GM21515 (cell line): ENCODE data around the gene ABLIM1.

Experiments
- ATAC-seq: cut with Tn5 transposase; IDR thresholded peaks from one replicate; pipeline ENCODE4 v1.9.1; 2021; ENCODE audit not compliant: unreplicated experiment

The ABLIM1 gene

DNA sequence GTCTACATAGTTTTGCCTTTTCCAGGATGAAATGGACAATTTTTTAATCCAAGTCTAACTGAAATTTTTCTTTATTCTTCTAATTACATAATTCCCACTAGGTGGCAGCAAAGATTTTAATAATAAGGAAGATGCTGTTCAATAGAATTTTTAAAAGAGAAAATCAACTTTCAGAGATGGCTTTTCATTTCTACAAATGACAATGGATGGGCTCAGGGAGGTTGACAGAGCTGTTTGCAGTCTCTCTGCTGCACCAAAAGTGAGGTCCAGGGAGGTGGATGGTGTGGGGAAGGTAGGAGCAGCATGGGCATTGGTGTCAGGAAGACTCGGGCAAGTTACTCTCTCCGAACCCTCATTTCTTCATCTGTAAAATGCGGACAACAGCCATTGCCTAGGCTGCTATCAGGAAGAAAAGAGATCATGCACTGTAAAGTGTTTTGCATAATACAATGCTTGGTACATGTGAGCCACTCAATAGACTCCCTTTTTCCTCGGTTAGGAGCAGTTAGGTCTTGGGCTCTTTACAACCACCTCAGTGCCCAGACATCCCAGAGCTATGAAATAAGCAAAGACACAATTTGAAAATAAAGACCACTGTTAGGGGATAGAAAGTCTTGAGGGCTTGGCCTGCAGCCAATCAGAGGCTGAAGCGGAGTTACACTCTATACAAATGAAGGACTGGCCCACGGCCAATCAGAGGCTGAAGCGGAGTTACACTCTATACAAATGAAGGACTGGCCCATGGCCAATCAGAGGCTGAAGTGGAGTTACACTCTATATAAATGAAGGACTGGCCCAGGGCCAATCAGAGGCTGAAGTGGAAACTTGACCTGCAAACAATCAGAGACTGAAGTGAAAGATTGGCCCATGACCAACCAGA is 107.1 kb downstream of the ABLIM1 start:
- no peak for ATAC-seq

DNA sequence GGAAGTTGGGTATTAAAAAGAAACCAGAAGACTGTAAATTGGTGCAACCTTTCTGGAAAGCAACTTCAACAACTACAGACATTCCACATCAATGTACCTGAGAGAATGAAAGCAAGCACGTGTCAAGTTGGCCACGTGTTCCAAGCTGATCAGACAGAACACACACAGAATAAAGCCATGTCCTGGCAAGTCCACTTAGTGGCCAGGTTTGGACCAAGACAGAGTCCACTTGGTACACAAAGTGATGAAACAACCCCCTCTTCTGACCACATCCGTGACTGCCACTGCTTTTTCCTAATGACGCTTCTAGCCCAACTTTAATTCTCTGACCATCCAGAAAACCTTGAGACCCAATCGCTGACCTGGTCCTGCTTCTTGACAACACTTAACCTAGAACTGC is 109.4 kb downstream of the ABLIM1 start:
- no peak for ATAC-seq

DNA sequence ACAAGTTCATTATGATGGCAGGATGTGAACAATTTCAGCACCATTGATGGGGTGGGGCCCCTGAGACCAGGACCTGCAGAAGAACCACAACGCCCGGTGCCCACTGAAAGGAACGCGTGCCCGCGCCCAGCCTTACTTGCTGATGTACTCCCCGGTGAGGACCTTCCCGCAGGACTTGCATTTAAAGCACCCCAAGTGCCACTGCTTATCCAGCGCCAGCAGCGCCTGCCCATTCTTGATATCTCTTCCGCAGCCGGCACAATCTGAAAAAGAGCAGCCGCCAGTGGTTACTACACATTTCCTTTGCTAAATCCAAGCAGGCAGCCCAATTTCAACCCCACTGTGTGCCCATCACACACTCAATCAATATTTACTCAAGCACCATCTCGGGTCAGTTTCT is 110.6 kb downstream of the ABLIM1 start:
- no peak for ATAC-seq

DNA sequence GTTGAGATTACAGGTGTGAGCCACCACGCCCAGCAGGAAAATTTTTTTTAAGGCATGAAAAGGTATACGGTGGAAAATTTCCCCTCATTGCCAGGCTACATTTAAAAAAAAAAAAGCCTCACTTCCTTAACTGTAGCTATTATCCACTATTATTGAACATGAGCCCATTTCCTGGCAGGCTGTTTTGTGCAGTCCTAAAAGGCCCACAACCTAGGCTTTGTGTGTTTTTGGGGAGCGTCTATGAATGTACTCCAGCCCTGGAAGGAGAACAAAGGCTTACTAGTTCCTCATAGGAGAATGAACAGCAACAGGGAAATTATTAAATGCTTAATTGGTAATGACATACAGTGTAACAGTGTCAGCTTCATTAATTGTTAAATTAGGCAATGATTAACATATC is 111.0 kb downstream of the ABLIM1 start:
- no peak for ATAC-seq

DNA sequence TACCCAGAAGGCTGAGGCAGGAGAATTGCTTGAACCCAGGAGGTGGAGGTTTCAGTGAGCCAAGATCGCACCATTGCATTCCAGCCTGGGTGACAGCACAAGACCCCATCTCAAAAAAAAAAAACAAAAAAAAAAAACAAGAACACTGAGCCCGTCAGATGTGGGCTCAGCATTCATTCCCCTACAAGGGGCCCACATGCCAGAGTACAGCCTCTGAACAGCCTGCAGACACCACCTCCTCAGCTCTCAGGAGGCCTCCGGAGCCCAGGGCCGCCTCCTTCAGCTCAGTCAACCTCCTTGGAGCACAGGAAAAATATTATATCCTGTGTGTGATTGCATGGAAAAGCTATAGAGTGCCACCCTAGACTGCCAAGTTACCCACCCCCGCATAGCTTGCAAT is 112.3 kb downstream of the ABLIM1 start:
- ATAC-seq: no peak

DNA sequence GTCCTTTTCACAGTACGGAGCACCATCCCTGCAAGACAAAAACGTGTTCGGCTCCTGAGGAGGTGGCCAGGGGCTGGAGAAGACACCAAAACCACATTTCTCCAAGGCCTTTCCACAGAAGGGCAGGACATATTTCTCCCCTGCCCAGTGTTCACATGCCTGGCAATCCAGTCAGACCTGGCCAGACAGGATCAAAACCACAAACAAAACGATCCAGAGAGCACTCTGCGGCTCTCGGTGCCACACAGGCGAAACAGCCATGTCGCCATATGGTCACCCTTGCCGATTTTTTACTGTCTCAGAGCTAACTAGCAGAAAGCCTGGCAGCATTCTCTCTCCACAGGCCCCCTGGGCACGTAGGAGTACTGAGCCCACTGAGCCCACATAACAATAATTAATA is 113.0 kb downstream of the ABLIM1 start:
- ATAC-seq: no peak

DNA sequence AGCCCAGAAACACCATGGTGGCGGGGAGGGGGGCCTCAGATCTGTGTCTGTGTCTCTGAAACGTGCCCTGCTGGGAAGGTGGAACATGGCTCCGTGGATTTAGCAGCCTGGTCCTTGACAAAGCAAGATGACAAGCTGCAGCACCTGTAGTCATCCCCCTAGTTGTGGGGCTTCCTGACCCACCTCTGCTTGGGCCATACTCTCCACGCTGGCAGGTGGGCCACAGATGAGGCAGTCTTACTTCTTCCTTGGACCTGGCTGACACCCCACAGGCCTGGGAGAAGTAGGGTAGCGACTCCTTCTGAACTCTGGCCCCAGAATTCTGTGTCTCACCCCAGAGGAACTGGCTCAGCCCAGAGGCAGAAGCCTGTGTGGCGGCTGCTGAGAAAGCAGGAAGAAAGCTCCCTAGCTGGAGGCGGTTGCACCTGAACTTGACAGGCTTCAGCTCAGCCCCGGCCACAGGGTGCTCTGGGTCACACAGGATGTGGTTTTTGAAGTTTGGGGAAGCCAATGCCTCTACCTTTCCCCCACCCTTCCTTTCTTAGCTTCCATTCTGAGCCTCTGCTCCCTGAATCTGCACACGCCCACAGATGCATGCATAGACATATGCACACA is 113.9 kb downstream of the ABLIM1 start:
- peak; percentile 99 for ATAC-seq

DNA sequence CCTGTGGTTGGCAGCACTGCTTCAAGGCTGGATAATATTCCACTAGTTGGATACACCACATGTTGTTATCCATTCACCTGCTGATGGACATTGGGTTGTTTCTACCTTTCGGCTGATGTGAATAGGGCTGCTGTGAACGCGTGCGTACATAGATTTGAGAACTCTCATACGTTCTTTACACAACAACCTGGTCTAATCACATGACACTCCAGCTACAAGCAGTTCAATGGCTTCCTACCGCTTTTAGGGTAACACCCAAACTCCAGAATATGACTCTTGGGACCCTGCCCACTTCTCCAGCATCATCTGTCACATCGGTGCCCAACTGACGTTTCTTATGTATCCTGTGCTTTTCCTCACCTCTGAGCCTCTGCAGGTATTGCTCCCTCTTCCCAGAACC is 114.6 kb downstream of the ABLIM1 start:
- ATAC-seq: no peak

DNA sequence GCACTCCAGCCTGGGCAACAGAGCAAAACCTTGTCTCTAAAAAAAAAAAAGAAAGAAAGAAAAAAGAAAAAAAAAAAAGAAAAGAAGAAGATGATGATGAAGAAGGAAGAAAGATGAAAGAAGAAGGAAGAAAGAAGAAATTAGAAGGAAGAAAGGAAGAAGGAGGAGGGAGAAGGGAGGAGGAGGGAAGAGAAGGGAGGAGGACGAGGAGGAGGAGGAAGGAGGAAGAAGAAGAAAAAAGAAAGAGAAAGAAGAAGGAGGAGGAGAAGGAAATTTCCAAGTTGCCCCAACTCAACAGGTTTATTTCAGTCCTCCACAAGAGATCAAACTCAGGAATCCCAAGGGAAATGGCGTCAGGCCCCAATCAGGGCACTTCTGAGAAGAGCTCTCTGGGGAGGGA is 115.7 kb downstream of the ABLIM1 start:
- no peak for ATAC-seq

DNA sequence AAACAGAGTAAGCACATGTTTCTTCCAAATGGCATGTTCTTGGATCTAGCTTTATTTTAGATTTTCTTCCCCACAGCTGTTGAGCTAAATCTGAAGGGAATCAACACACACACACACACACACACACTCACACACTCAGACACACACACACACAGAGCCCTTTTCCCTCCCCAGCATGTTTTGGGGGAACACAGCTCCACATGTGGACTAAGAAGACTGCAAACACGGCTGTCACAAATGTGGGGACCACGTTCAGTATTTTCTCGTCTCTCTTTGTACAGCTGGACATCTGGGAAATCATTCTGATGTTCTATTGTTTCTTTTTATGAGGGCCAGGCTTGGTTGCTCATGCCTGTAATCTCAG is 116.3 kb downstream of the ABLIM1 start:
- no peak for ATAC-seq

DNA sequence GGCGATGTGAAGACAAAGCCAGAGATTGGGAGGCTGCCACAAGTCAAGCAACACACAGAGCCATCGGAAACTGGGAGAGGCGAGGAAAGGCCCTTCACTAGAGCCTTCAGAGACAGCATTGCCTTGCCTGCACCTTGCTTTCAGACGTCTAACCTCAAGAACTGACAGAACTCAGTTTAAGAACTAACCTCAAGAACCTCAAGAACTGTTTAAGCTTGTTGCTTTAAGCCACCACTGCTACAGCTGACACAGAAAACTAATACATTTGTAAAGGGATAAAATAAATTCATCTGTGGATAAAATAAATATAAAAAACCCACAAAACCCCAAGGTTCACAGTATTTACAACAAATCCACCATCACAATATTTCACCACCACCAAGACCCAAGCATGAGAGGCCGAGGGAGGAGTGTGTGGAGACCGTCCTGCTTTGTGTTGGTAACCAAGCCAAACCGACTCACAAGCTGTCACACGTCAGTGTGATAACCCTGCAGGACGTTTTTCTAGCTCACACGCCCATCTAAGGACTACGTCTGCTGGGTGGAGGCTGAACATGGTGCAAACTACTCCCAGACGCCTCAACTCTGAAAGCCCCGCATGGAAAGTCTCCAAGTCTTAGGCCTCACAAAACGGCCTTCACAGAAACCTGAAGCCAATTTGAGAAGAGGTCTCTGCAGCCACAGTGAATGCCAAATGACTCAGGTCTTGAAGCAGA is 116.8 kb downstream of the ABLIM1 start:
- peak; percentile 24 for ATAC-seq

DNA sequence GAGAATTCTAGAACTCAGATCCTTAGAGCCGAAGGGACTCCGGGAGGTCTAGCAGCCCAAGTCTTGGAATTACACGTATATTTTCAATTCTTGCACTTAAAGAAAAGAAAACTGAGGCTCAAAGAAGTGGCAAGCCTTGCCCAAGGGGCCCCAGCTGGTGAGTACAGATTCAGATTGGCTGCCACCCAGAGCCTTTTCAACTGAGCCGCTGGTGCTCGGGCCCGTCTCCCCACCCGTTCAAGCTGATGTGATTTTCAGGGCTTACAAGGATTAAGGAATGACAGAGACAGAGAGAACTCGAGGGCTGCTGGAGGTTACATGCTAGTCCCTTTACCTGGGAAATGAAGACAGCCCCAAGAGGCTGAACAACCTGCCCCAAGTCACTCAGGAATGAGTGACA is 117.8 kb downstream of the ABLIM1 start:
- no peak for ATAC-seq

DNA sequence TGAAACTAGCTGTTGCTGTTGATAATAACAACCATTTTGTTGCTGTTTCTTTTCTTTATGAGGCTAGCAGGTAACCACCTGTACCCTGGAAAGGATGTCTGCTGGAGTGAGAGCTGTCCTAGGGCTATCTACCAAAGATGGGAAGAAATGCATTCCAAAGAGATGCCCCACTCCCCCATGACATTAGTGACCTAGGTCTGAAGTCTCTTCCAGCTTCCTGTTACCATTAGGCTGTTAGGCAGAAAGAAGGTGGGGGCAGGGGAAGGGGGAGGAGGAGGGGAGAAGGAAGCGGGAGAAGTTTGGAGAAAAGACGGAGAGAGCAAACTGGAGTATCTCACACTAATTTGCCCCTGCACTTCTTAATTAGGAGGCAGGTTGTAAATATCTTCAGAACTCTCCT is 118.5 kb downstream of the ABLIM1 start:
- ATAC-seq: no peak

DNA sequence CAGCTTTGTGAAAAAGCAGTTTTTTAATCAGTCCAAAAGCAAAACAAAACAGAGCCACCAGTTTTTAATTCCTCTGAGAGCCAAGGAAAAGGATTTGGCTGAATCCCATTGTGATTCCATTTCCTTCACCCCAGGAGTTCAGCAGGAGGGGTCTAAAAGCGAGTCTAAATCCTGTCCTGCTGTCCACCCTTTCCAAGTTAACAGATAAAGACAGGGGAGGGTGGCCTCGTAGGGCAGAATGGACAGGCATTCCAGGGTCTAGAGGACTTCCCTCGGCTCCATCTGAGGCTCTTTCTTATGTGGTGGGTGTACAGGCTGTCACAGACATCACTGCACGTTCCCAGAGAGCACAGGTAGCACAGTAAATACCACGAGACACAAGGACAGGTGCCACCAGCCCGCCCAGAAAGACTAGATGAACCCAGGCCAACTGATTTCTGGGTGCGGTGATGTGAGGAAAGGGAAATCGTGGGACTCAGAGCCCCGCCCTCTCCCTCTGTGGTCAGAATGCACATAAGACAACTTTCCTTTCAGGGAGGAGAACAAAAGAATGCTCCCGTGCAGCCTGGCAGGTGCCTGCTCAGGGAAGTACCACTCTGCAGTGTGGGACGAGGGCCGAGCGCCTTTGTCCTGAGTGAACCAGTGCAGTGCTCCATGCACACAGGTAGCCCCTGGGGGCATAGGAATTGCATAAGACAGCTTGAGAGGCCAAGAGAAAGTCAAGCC is 119.7 kb downstream of the ABLIM1 start:
- peak; percentile 53 for ATAC-seq

DNA sequence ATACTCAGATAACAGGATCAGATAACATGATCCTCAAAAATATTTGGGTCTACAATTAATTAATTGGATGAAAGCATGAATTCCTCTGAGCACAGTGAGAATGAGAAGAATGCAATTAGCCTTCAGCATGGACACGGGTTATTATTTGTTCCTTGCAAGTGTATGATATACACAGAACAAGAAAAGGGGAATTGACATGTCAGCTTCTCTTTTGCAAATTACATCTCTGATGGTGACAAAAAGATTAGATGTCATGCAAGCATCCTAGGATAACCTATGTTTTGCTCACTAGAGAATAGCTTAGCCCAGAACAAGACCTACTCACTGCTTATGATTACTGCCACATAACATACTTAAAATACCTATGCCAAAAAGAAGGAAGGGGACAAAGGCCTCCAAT is 120.3 kb downstream of the ABLIM1 start:
- ATAC-seq: no peak

DNA sequence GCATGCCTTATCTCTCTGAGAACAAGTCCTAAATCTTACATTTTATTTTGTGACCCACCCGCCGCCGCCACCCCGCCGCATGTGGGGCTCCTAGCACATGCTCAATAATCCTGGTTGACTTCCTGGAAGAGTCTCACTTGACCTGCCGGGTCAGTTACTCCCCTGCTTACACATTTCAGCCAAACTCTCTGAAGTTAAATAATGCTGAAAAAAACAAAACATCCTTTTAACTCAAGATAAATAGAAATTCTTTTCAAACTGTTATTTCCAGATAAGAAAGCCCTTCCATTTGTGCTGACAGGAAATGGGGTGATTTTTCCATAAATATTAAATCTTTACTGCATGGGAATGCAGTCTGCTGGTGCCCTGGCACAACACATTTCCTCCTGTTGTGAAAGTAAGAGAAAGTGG is 123.5 kb downstream of the ABLIM1 start:
- ATAC-seq: no peak

DNA sequence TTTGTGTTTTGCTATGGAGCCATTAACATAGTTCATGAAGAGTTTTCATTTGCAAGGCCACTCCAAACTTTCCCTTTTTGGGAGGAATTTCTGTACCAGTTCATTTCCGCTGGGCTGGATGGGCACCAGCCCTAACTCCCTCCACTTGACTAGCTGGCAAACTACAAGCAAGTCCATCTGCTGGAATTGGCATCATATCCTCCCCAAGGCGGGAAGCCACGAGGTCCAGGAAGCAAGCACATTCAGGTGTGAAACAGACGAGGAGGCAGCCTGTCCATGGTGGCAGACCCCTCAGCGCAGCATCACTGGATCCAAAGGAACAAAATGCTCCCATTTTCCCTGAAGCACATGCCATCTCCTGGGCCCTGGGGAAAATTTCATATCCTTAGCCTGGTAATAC is 125.8 kb downstream of the ABLIM1 start:
- ATAC-seq: no peak

DNA sequence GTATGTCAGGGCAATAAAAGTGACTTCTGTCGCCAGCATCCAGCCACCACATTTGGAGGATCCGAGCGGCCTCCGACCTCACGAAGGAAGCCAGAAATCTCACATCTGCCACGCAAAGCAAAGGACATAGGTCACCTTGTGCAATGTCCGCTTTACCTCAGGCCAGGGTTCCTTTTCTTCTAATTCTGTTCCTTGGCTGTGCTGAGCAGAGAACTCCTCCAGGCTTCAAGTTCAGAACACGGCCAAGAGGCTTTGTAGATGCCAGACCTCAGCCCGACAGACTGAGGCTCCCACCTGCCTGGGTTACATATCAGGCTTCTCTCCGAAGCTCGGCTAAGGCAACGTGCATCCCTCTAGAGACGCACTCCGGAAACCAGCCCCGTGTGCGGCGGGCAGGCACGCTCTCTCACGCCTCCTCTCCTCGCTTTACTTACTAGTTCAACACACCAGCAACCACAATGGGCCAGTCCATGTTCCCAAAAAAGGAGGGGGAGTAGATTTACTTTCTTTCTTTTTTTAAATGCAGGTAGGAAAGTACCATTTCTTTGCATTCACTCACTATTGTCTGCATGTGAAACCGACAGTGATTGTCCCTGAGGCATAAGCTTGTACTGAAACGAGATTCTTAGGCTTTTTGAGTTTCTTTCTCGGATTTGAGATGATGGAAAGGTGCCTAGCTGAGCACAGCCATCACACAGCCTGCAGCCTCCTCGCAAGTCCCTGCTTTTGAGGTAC is 131.4 kb downstream of the ABLIM1 start:
- ATAC-seq: peak; percentile 97

DNA sequence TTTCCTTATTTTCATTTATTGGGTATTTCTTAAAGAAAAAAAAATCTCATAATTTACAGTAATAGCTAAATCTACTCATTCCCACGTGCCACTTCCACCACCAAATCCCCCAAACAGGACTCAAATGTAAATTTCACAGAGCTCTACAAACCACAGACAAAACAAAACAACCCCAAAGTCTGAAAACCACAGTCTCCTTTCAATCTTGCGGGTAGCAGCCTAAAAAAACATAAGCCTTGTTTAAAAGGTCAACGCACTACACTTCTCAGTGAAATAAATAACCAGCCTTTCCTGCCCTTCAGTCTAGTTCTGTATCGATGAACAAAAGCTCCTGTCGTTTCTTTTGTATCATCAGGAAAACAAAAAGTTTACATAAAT is 132.0 kb downstream of the ABLIM1 start:
- peak; percentile 24 for ATAC-seq

DNA sequence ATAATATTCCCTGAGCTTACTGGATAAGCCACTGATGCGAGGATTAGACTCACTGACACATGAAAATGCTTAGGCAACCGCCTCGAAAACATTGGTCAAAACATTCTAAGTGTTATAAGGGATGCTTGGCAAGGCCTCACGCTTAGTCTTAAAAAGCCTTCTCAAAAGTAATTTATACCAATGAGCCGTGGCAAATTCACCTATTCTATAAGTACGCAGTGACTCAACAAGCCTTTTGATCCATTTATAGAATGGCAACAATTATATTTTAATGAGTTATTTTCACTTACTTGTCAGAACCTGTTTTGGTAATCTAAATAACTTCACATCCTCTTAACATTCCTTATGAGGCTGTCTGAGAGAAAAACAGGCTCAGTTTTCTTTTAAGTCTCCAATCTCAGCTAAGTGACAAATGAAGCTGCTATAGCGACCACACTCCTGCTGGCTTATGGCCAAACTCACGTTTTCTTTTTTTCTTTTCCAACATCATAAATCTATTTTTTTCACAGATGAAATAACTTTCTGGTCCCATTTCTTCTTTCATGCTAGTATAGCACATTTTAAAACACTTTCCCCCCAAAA is 132.6 kb downstream of the ABLIM1 start:
- ATAC-seq: no peak
